Stomach smooth muscle (tissue), 2 donors: ENCODE data around the gene PLK2.

Experiments
- H3K27ac ChIP-seq: one replicate; pipeline ENCODE4 v1.7.0; 2013; ENCODE audit warnings: mild to moderate bottlenecking, low read length, inconsistent platforms
- H3K27me3 ChIP-seq, 2 donors: one replicate each; pipeline ENCODE4 v1.7.0; 2013; ENCODE audit warnings: low read length in 2 of 2; ENCODE audit not compliant: insufficient read depth in 2 of 2, control insufficient read depth in 1 of 2
- H3K36me3 ChIP-seq, 2 donors: one replicate each; pipeline ENCODE4 v1.7.0; 2013; ENCODE audit warnings: low read length in 2 of 2; ENCODE audit not compliant: control insufficient read depth in 2 of 2, insufficient read depth in 2 of 2
- H3K4me1 ChIP-seq: one replicate; pipeline ENCODE4 v1.7.0; 2013; ENCODE audit warnings: low read length; ENCODE audit not compliant: control insufficient read depth, insufficient read depth
- H3K4me3 ChIP-seq, 2 donors: one replicate each; pipeline ENCODE4 v1.7.0; 2013; ENCODE audit warnings: low read length in 2 of 2
- H3K9ac ChIP-seq, 2 donors: one replicate each; pipeline ENCODE4 v1.7.0; 2013; ENCODE audit warnings: low read length in 2 of 2, mild to moderate bottlenecking in 1 of 2
- H3K9me3 ChIP-seq, 2 donors: one replicate each; pipeline ENCODE4 v1.7.0; 2013; ENCODE audit warnings: low read length in 2 of 2; ENCODE audit not compliant: control insufficient read depth in 2 of 2
- donor health status: healthy.
- donor health status: Pancreatic carcinoma.

The PLK2 gene

DNA sequence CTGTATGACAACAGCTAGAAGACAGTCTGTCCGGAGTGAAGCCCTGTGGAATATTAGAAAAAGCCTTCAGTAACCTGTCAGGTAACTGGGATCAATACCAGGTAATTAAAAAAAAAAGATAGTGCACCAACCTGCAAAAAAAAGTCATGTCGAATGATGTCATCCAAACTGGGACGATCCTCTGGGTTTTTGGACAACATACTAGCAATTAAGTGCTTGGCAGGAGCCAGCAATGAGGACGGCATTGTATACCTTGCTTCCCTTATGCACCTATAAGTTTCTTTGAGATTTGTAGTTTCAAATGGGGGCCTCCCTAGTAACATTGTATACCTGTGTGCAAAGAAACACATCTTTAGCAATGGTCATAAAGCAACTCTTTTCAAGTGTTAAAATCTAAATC, 2.8 kb downstream of the PLK2 start:
- H3K27ac ChIP-seq, result no peak overlapping the region
- no peaks in the 10 kb centered on the region for H3K9me3 ChIP-seq
- no peak overlapping the region for H3K9ac ChIP-seq
- no peaks in the 10 kb centered on the region for H3K27me3 ChIP-seq
- peak overlapping the region in 1 of 2 donors; percentile 24 for H3K4me3 ChIP-seq
- H3K36me3 ChIP-seq, result peaks cover 7 to 16% of the 10 kb centered on the region in 2 donors
- peaks cover 5% of the 10 kb centered on the region for H3K4me1 ChIP-seq

DNA sequence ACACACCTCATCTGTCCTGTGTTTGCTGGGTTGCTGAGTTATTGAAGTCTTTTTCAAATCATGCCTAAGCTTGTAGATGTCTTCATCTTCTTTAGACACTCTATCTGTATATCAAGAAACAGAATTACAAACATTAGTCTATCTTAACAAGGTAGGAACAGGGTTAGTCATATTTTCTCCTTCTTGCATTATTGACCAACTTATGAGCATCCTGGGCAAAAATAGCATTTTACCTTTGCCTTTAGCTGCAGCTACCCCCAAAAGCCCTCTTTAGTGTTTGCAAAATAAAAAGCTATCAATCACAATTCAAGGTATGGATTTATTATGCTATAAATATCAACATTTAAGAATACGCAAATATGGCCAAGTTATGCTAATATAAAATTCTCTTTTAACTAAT, 3.4 kb downstream of the PLK2 start:
- H3K9ac ChIP-seq, result no peak overlapping the region

DNA sequence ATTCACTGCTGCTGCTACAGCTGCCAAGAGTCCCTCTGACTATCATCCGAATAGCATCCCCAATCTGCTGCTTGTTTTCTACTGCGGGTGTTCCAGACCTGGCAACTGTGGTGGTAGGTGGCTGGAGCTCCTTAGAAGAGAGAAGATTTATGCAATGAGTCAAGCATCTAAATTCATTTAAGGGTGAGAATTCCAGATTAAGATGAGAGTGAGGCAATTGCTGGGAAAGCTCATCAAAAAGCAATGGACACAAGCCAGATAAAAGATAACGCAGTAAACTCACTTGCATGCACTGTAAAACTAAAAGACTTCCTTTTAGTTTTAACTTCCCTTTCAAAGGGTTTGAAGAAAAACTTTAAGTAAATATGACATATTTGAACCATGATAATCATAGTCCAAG, 3.9 kb downstream of the PLK2 start:
- H3K4me1 ChIP-seq, result peaks cover 5% of the 10 kb centered on the region
- no peak overlapping the region for H3K9ac ChIP-seq
- peaks cover 7 to 16% of the 10 kb centered on the region in 2 donors for H3K36me3 ChIP-seq
- H3K27me3 ChIP-seq, result no peaks in the 10 kb centered on the region
- no peak overlapping the region for H3K4me3 ChIP-seq
- no peaks in the 10 kb centered on the region for H3K9me3 ChIP-seq
- no peak overlapping the region for H3K27ac ChIP-seq

More for the DNA sequence above, 3.4 kb downstream of the PLK2 start:
- H3K27me3 ChIP-seq, result no peaks in the 10 kb centered on the region
- H3K27ac ChIP-seq, result no peak overlapping the region
- no peaks in the 10 kb centered on the region for H3K9me3 ChIP-seq
- H3K4me3 ChIP-seq, result no peak overlapping the region
- H3K36me3 ChIP-seq, result peaks cover 7 to 16% of the 10 kb centered on the region in 2 donors
- peaks cover 5% of the 10 kb centered on the region for H3K4me1 ChIP-seq

DNA sequence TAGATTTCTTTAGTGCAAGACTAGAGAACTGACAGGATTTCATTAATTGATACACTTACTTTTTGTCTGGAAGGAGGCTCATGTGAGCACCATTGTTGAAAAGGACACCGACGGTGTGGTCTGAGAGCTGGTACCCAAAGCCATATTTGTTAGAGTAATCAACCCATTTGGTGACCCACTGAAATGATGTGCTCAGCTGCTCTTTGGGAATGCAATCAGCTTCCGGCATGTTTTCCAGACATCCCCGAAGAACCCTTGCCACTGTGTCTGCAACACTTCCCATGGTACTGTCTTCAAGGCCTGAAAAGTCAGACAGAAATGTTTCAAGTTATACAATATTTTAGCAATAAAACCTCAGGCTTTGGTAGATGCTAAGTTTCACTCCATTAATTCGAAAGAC, 4.4 kb downstream of the PLK2 start:
- H3K27ac ChIP-seq, result no peak overlapping the region
- H3K27me3 ChIP-seq, result no peaks in the 10 kb centered on the region
- H3K9ac ChIP-seq, result no peak overlapping the region
- H3K36me3 ChIP-seq, result peaks cover 7 to 16% of the 10 kb centered on the region in 2 donors
- H3K4me1 ChIP-seq, result peaks cover 3% of the 10 kb centered on the region
- no peaks in the 10 kb centered on the region for H3K9me3 ChIP-seq
- no peak overlapping the region for H3K4me3 ChIP-seq

DNA sequence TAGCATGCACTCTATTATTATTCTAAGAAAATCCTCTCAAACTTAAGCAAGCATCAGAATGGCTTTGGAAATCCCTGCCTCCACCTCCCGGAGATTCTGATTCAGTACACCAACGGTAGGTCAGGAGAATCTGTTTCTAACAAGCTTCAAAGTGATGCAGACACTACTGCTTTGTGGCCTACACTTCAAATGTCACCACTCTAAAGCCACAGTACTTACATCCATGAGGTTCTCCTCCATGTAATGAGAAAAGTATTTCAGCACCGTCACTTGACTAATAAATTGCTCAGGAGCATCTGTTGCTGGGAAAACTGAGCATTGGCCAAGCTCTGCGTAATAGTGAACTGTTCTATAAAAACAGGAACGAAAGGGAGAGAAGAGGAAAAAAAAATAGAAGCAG, 4.8 kb downstream of the PLK2 start:
- H3K9me3 ChIP-seq, result no peaks in the 10 kb centered on the region
- H3K9ac ChIP-seq, result no peak overlapping the region
- no peak overlapping the region for H3K4me3 ChIP-seq
- H3K27me3 ChIP-seq, result no peaks in the 10 kb centered on the region
- H3K36me3 ChIP-seq, result peaks cover 7 to 16% of the 10 kb centered on the region in 2 donors
- H3K27ac ChIP-seq, result no peak overlapping the region
- no peaks in the 10 kb centered on the region for H3K4me1 ChIP-seq

DNA sequence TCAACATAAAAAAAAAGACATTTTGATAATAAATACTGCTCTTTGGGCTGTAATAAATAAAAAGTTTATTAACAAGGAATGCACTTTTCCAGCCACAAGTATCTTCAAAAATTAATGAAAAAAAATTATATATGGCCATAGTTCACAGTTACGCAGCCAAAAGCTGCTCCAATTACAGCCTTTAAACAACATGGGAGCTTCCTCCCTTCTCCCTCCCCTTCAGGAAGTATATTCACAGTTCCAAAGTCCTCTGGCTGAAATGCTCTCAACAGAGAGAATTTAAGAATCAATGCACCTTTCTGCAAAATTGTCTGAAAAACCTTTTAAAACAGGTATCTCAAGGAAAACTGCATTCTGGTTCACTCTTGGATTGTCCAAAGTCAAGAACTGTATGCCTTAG, 5.9 kb downstream of the PLK2 start:
- peaks cover 7 to 16% of the 10 kb centered on the region in 2 donors for H3K36me3 ChIP-seq
- H3K9me3 ChIP-seq, result no peaks in the 10 kb centered on the region
- H3K4me3 ChIP-seq, result no peak overlapping the region
- H3K27ac ChIP-seq, result no peak overlapping the region
- H3K27me3 ChIP-seq, result no peaks in the 10 kb centered on the region
- no peaks in the 10 kb centered on the region for H3K4me1 ChIP-seq
- H3K9ac ChIP-seq, result no peak overlapping the region

- H3K36me3 ChIP-seq, result peaks cover 7 to 16% of the 10 kb centered on the region in 2 donors
- no peak overlapping the region for H3K27ac ChIP-seq
- H3K9me3 ChIP-seq, result no peaks in the 10 kb centered on the region
- H3K4me1 ChIP-seq, result no peaks in the 10 kb centered on the region
- H3K27me3 ChIP-seq, result no peaks in the 10 kb centered on the region
- no peak overlapping the region for H3K4me3 ChIP-seq
- H3K9ac ChIP-seq, result no peak overlapping the region
Measured at GRCh38 chr5:58453306-58453705, 6.6 kb downstream of the PLK2 start.

DNA sequence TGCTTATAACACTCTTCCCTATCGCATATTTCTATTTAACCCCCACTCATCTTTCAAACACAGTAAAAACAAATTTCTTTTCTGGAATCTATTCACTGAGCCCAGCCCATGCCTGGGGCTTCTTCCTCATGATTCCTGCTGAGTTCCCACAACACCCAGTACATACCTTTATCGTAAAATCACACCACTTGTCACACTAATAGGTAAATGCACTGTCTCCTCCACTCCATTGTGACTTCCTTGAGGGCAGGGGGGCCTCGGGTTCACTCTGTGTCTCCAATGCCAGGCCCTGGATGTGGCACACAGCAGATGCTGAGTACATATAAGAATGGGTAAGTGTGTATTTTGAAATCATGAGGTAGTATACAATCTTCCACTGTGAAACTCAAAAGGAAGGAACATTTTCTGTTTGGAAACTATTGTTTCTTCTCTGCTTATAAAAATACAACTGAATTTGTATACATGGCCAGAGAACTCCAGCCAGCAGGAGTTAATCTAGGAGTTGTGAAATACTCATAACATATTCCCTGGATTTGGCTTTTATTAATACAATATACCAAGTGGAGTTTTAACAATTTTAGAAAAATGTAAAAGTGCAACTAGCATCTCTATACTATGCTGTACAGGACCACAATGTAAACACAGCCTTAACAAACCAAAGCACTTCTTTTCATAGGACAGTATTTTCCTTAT, 7.2 kb downstream of the PLK2 start:
- H3K9me3 ChIP-seq, result no peaks in the 10 kb centered on the region
- H3K27me3 ChIP-seq, result no peaks in the 10 kb centered on the region
- H3K27ac ChIP-seq, result no peak overlapping the region
- no peak overlapping the region for H3K9ac ChIP-seq
- H3K36me3 ChIP-seq, result peaks cover 7 to 16% of the 10 kb centered on the region in 2 donors
- H3K4me1 ChIP-seq, result no peaks in the 10 kb centered on the region
- H3K4me3 ChIP-seq, result no peak overlapping the region

DNA sequence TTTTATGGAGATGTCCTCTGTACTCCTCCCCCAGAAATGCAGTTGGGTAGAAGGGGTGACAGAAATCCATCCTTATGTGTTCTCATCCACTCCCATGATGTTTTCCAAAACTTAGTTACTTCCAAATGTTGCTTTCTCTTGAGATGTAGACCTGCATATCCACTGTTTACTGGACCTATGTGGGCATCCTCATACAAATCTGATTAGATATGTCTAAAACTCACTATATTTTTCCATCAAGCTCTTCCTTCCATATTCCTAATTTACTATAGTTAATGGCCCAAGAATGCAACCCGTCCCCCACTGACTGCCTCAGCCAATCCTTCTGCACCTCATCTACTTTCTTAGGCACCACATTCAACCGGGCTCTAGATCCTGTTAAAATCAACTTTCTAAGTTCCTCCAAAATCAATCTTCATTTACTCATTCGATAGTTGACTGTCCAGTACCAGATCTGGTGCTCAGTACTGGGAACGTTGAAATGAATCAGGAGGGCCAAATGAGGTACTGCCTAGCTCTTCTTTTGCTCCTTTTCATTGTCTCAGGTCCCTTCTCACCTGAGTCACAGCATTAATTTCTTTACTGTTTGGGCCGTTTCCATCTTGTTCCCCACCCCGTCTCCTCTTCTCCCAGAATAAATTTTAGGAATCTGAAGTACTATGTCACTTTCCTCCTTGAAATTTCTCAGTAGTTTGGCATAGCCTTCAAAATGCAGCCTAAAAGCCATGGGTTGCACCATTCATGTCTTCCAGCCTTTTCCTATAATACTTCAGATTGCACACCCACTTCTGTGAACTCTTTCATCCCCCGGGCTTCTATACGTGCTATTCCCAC, 7.9 kb downstream of the PLK2 start:
- Histone ChIP-seq H3K27me3 (no peaks in the 10 kb centered on the region), H3K36me3 (peaks cover 7 to 10% of the 10 kb centered on the region in 2 donors), H3K9ac (no peak overlapping the region), H3K4me1 (no peaks in the 10 kb centered on the region), H3K4me3 (no peak overlapping the region), H3K9me3 (no peaks in the 10 kb centered on the region), H3K27ac (no peak overlapping the region)

GRCh38 chr5:58450811-58451629, 8.9 kb downstream of the PLK2 start:
- no peak overlapping the region for H3K27ac ChIP-seq
- no peak overlapping the region for H3K9ac ChIP-seq
- H3K36me3 ChIP-seq, result peaks cover 7 to 10% of the 10 kb centered on the region in 2 donors
- H3K4me3 ChIP-seq, result no peak overlapping the region
- H3K27me3 ChIP-seq, result no peaks in the 10 kb centered on the region
- H3K4me1 ChIP-seq, result no peaks in the 10 kb centered on the region
- H3K9me3 ChIP-seq, result peaks cover 0 to under 1% of the 10 kb centered on the region in 2 donors
